GM18499 (cell line): ENCODE data around the gene TMEM234.

Experiments used
- ATAC-seq: cut with Tn5 transposase; IDR thresholded peaks from one replicate; pipeline ENCODE4 v1.9.1; 2021; ENCODE audit warnings: moderate number of reproducible peaks; ENCODE audit not compliant: insufficient read depth, unreplicated experiment

The TMEM234 gene

DNA sequence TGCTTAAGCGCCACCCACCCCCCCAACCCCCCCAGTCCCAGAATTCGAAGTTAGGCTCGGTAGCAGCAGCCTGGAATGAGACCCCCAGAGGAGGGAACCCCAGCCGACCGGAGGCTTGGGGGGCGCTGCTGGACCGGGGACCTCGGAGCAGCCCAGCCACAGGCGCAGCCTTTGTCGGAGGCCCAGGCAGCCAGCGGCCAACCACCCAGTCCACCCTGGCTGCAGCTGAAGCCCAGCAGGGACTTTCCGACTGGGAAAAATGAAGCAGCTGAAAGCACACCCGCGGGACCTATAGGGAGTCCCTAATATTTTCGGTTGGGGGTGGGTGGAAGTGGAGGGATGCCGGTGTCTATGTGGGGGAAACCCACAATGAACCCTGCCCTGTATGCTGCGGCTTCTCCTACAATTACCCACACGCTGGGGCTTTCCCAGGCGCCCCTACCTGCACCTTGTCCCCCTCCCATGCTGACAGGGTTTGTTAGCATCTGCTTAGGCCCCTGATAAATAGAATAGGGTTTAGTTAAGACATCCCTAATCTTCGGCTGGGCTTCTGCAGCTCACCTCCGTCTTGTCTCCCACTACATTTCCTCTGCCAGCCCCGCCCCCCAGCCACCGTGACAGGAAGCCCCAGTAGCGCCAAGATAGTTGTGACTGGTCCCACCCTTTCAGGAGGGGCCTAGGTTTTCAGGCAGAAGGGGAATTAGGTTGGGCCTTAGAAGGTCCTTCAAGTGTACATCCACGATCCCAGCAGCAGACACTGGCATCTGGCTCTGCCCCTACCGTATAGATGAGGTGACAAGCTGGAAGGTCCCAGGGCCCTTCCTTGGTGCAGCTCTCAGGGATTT lies 20.9 kb downstream of the TMEM234 start:
- no peak for ATAC-seq

DNA sequence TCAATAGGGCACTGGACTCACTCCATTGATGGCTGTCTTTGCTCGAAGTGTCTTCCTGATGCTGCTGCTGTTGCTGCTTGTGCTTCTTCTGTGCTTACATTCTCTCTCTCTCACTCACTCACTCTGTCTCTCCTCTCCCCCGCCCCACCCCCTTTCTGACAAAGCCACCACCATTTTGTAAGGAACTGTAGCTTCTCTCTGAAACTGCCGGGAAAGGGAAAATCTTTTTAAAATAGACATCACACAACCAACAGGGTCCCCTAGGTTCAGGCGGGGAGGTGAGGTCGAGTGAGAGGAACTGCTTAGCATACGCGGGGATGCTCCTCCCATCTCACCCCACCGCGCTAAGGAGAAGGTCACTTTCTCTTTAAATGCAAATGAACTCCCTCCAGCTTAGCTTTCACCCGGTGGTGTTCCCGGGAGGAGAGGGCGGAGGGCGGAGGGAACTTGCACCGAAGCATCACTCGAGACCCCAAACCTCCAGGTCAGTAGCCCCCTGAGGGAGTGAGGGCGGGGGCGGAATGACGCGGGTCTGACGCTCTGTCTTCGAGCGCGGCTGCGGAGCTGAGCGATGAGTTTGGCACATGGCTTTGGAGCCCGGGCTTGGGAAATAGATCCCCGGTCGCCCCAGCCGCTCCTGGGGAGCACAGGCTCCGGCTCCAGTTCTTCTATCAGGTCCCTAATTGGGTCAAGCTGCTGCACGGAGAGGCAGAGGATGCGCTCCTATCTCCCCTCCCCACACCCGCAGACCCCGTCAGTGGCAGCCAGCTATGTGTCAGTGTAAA lies 21.7 kb downstream of the TMEM234 start, which contains the start of gene CCDC28B:
Gene CCDC28B, plus strand, starts transcription at position 370 of the 785 bp plus-strand sequence. CDS start 1,341 bp downstream, outside the sequence.
- no peak for ATAC-seq

GRCh38 chr1:32199717-32200072 lies 22.5 kb downstream of the TMEM234 start:
- no peak for ATAC-seq

- no peak for ATAC-seq
Measured at GRCh38 chr1:32199043-32199716, 23.0 kb downstream of the TMEM234 start.

GRCh38 chr1:32198237-32199042 lies 23.7 kb downstream of the TMEM234 start:
- no peak for ATAC-seq

GRCh38 chr1:32197837-32198236 lies 24.3 kb downstream of the TMEM234 start:
- ATAC-seq, result no peak

DNA sequence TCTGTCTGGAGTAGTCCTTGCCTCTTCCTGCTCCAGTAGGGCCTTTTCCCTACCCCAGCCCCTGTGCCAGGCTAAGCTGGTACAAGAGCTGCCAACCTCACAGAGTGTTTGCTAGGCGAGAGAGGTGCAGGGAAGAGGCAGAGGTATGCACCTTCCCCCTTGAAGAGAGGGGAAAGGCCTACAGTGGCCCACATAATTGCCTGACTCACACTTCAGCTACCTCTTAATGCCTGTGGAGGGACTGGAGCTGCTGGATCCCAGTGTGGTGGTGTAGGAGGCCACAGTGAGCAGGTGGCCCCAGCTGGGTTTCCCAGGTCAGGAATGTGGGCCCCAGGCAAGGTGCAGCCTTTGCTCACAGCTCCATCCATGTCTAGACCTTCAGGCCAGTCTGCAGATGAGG lies 25.1 kb downstream of the TMEM234 start:
- ATAC-seq, result no peak

- ATAC-seq, result no peak
Measured at GRCh38 chr1:32195972-32196823, 26.0 kb downstream of the TMEM234 start.

DNA sequence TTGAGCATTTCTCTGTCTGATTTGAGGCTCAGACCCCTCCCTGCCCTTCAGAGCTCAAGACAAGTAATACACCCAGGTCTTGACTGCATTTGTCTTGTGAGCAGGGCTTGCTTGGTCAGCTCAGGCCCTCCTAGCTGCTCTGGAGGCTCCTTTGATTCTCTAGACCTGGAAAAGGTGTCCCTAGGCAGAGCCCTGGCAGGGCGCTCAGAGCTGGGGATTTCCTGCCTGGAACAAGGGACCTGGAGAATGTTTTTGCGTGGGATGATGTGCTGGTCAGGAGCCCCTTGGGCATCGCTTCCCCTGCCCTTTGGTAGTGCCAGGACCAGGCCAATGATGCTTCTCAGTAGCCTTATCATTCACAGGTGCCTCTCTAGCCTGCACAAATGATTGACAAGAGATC lies 26.6 kb downstream of the TMEM234 start:
- no peak for ATAC-seq

DNA sequence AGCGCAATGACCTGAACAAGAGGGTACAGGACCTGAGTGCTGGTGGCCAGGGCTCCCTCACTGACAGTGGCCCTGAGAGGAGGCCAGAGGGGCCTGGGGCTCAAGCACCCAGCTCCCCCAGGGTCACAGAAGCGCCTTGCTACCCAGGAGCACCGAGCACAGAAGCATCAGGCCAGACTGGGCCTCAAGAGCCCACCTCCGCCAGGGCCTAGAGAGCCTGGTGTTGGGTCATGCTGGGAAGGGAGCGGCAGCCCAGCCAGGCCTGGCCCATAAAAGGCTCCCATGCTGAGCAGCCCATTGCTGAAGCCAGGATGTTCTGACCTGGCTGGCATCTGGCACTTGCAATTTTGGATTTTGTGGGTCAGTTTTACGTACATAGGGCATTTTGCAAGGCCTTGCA lies 27.2 kb downstream of the TMEM234 start:
- ATAC-seq, result no peak

DNA sequence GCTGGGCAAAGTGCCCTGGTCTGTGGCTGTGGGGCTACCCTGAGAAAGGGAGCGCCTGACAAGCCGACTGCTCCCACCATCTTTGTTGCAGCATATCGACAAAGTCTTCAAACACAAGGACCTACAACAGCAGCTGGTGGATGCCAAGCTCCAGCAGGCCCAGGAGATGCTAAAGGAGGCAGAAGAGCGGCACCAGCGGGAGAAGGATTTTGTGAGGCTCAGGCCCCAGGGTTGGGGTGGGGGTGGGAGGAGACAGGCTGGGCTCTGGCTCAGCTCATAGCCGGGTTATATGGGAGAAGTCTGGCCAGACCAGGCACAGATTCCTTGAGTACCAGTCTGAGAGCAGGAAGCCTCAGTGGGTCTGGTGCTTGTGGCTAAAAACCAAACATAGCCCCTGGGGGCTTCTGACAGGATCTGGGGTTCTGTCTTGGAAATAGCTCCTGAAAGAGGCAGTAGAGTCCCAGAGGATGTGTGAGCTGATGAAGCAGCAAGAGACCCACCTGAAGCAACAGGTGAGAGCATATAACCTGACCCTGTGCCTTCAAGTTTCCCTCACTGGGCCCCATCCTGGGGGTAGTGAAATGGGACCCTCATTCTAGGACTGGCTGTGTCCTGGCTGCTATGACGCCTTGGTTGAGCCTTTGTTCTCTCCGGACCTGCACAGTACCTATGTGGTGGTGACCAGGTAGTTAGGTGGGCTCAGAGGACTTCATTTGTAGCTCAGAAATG lies 29.8 kb downstream of the TMEM234 start:
- no peak for ATAC-seq

GRCh38 chr1:32187850-32188249 lies 34.3 kb downstream of the TMEM234 start:
- no peak for ATAC-seq

DNA sequence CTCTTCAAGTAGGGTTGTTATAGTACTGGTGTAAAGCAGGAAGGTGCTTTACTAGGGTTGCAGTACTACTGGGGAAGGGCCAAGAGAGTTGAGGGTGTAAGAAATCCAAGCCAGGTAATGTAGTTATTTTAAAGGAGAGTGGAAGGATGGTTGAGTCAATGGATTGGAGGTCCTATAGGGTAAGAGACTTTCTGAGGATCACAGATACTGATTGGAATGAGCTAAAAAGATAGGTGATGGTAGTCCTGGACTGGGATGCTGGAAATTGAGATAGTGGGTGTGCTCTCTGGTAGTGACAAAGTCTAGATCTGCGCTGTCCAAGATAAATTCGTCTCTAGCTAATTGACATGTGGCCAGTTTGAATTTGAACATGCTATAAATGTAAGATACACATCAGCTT lies 35.7 kb downstream of the TMEM234 start:
- ATAC-seq, result no peak

DNA sequence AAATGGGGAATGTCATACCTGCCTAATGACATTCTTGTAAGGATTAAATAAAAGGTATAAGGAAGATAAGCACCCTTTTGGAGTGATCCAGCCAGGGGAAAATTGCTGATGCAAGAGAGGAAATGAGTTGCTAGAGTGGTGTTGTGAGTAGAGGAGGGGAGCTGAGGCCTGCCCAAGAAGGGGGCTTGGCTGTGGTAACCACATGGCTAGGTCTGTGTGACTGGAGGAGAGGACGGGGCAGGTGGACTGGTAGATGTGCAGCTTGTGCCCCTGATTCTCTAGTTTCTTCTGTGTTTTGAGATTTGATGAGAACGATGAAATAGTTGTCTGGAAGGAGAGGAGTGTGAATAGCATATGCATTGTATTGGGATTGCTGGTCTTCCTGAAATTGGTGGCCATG lies 36.1 kb downstream of the TMEM234 start:
- no peak for ATAC-seq

DNA sequence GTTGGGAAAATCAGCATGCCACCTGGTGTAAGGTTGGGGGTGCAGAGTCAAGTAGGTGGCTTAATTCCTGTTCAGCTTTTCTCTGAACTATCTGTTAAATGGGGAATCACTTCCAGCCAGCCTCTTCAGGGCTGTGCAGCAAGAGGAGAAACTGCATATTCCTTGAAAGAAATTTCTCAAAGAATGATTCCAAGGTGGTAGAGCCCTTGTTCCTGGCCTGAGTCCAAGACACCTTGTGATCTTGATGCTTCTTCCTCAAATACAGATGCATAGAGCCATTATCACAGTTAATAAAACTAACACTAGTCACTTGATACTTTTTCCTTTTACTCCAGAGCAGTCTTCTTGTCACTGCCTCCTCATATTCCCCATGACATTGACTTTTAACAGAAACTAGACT lies 37.5 kb downstream of the TMEM234 start:
- no peak for ATAC-seq

GRCh38 chr1:32182060-32182459 lies 40.1 kb downstream of the TMEM234 start:
- no peak for ATAC-seq

DNA sequence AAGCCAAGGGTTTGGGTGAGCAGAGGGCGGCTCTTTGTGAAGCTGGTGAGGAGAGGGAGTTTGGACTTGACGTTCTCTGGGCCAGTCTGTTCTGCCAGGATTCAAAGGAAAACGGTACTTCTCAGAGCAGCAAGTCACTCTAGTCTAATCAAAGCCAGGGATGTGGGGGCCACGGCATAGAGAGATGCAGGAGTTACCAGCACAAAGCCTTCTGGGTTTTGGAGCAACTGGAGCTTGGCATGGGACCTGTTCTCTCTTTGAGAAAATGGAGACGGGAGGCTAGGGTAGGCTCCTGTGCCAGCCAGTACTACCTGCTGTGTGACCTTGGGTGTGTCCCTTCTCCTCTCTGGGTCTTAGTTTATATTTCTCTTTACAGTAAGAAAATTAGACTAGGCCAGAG lies 40.6 kb downstream of the TMEM234 start:
- ATAC-seq, result no peak

GRCh38 chr1:32181065-32181464 lies 41.1 kb downstream of the TMEM234 start:
- ATAC-seq, result no peak
